Posterior vena cava (tissue), 2 donors: ENCODE results near the gene IL6ST. TPM values are rescaled to one million over a fixed set of nuclear protein-coding genes. Genes with fewer than 3 reads are reported as not detected.

Experiments
- total RNA-seq, 2 donors: library from RNA; stranded (reverse); fragmentation: NEBNext Ultra II Directional; extraction: Animal tissue kit (Norgen Biotek cat#: 25700); gene quantifications; one replicate each; pipeline ENCODE4 v1.2.1, GENCODE V29; 2021
- donor health status: DM: yes; HTN: yes; CAD: no.
- donor health status: DM: yes; HTN: yes; CAD: no.

Gene IL6ST
- total RNA-seq, 2 donors from 2014 or later: 359 to 375 TPM

Other genes with a start within 250 kb of the IL6ST start
- not detected for gene IL31RA, start 143.6 kb downstream of the IL6ST start, total RNA-seq
- gene ANKRD55, start 238.4 kb upstream of the IL6ST start, total RNA-seq: under 1 TPM; 0.14 to 0.79 TPM